Lung (tissue), 12 donors: ENCODE measurements around the gene MAU2. TPM values are rescaled to one million over a fixed set of nuclear protein-coding genes. Genes with fewer than 3 reads are reported as not detected.

Experiments used
- ATAC-seq: fragments of 200-7000 bp; cut with Tn5 transposase; one replicate; pipeline ENCODE4 v1.9.1; 2020; ENCODE audit warnings: moderate number of reproducible peaks; ENCODE audit not compliant: insufficient read depth, low FRiP score
- DNase-seq, 3 donors: peaks; one replicate each; pipeline ENCODE4 v3.0.0-alpha.2; 2013 to 2017
- H3K27ac ChIP-seq, 2 donors: one replicate each; pipeline ENCODE4 v1.5.1; 2013; ENCODE audit warnings: mild to moderate bottlenecking in 2 of 2, moderate library complexity in 2 of 2, control low read depth in 1 of 2, inconsistent platforms in 1 of 2, low read depth in 1 of 2, low read length in 1 of 2
- H3K27me3 ChIP-seq, 3 donors: one replicate each; pipeline ENCODE4 v1.5.1; 2013; ENCODE audit warnings: low read length in 2 of 3; ENCODE audit not compliant: control insufficient read depth in 3 of 3, insufficient read depth in 3 of 3
- H3K36me3 ChIP-seq, 4 donors: one replicate each; pipeline ENCODE4 v1.5.1; 2013; ENCODE audit warnings: low read length in 4 of 4, mild to moderate bottlenecking in 1 of 4, moderate library complexity in 1 of 4; ENCODE audit not compliant: control insufficient read depth in 4 of 4, insufficient read depth in 4 of 4
- H3K4me1 ChIP-seq, 5 donors: one replicate each; pipeline ENCODE4 v1.5.1; 2013; ENCODE audit warnings: low read length in 5 of 5, mild to moderate bottlenecking in 2 of 5, moderate library complexity in 1 of 5; ENCODE audit not compliant: control insufficient read depth in 5 of 5, insufficient read depth in 5 of 5
- H3K4me3 ChIP-seq: one replicate; pipeline ENCODE4 v1.5.1; 2013; ENCODE audit warnings: mild to moderate bottlenecking, control low read depth, moderate library complexity
- H3K9ac ChIP-seq, 2 donors: one replicate each; pipeline ENCODE4 v1.5.1; 2013; ENCODE audit warnings: low read length in 2 of 2, control low read depth in 1 of 2; ENCODE audit not compliant: insufficient read depth in 1 of 2
- H3K9me3 ChIP-seq, 4 donors: one replicate each; pipeline ENCODE4 v1.5.1; 2013; ENCODE audit warnings: low read length in 3 of 4, mild to moderate bottlenecking in 1 of 4, moderate library complexity in 1 of 4; ENCODE audit not compliant: control insufficient read depth in 4 of 4, insufficient read depth in 3 of 4
- CTCF ChIP-seq: IDR thresholded peaks from 2 replicates; pipeline ENCODE4 v1.5.1; 2012; ENCODE audit warnings: mild to moderate bottlenecking; ENCODE audit errors: control extremely low read depth, extremely low read depth
- WGBS, 2 donors: extraction: QIAGEN DNeasy Blood & Tissue Kit; methylation state at CpG; one replicate each; pipeline ENCODE4 v1.1.7; 2013; 5-methylcytosine and 5-hydroxymethylcytosine counted together
- polyA plus RNA-seq, 2 donors: library from polyadenylated mRNA; stranded (reverse); fragments of 200-250 nt; gene quantifications; one replicate each; pipeline ENCODE4 v1.2.1, GENCODE V29; 2013
- total RNA-seq, 2 donors: library from RNA; depleted of rRNA in 1 of 2; stranded (reverse); fragments of >200 nt in 1 of 2; gene quantifications; one replicate each; pipeline ENCODE4 v1.2.1, GENCODE V29; 2014 to 2021
- donor health status: control.
- donor health status: control.
- donor health status: Bipolar disorder and iron deficiency.
- donor health status: healthy.
- donor health status: DM: yes; HTN: yes; CAD: no.

The MAU2 gene
- total and polyA plus RNA-seq, 4 donors: 21.6 to 68.0 (median 44.5) TPM

GRCh38 chr19:19304186-19304965 lies 16.3 kb upstream of the MAU2 start:
- peak overlapping the region; percentile 7 for H3K4me3 ChIP-seq
- peaks cover 0 to 73% (median 25%) of the 10 kb centered on the region in 4 donors for H3K36me3 ChIP-seq
- DNase-seq: no peak
- H3K4me1 ChIP-seq: no peaks in the 10 kb centered on the region
- no peaks in the 10 kb centered on the region for H3K27me3 ChIP-seq
- WGBS, 2 donors: 93 to 95% methylated on average over 14 of the region's 14 CpGs
- H3K9me3 ChIP-seq: no peaks in the 10 kb centered on the region
- H3K9ac ChIP-seq: no peak overlapping the region
- no peak overlapping the region for H3K27ac ChIP-seq
- TF ChIP-seq CTCF: no peak
- ATAC-seq: no peak

- 97 to 99% methylated on average over 10 of the region's 10 CpGs for WGBS, 2 donors
- DNase-seq: no peak
- TF ChIP-seq CTCF: no peak
- Histone ChIP-seq H3K9ac (no peak overlapping the region), H3K4me3 (no peak overlapping the region), H3K9me3 (no peaks in the 10 kb centered on the region), H3K4me1 (no peaks in the 10 kb centered on the region), H3K27me3 (no peaks in the 10 kb centered on the region), H3K27ac (no peak overlapping the region), H3K36me3 (peaks cover 0 to 76% (median 26%) of the 10 kb centered on the region in 4 donors)
- ATAC-seq: no peak
These were observed 15.6 kb upstream of the MAU2 start for GRCh38 chr19:19305066-19305465.

- DNase-seq (no peak), ATAC-seq (no peak)
- Histone ChIP-seq H3K9ac (no peak overlapping the region), H3K9me3 (no peaks in the 10 kb centered on the region), H3K4me1 (no peaks in the 10 kb centered on the region), H3K27me3 (no peaks in the 10 kb centered on the region), H3K27ac (no peak overlapping the region), H3K36me3 (peaks cover 4 to 72% (median 28%) of the 10 kb centered on the region in 4 donors), H3K4me3 (no peak overlapping the region)
- TF ChIP-seq CTCF: no peak
- WGBS, 2 donors: 96 to 97% methylated on average over 16 of the region's 16 CpGs
These were observed 14.9 kb upstream of the MAU2 start for GRCh38 chr19:19305696-19306095.
